ENCODE measurements around the gene ECI1.

Gene ECI1

GRCh38 chr16:2237493-2238149, 13.8 kb downstream of the ECI1 start:
- no peaks in the 10 kb centered on the region for H3K27me3 ChIP-seq (ENCODE audit: low read depth)
- in situ Hi-C loops (cut with MboI; ENCODE audit: low sequenced_read_pairs), result no loop called here
- H3K4me3 ChIP-seq, result no peak overlapping the region
- H3K36me3 ChIP-seq (replicated peaks), result peaks cover 43% of the 10 kb centered on the region
- no peaks in the 10 kb centered on the region for H3K4me1 ChIP-seq
- no peak for DNase-seq (ENCODE audit: low spot score in 2 of 2)
- H3K9me3 ChIP-seq, result no peaks in the 10 kb centered on the region

DNA sequence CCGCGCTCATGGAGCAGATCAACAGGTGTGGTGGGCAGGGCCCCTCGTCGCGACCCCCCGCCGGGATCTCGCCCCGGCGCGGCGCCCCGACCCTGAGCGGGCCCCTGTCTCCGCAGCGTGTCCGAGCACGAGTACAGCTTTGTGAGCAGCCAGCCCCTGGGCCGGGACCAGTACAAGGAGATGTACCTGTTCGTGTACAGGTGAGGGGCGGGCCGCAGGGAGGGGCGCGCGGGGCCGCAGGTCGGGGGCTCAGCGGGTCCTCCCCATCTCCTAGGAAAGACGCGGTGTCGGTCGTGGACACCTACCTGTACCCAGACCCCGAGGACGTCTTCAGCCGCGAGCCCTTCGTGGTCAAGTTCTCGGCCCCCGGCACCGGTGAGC, 14.3 kb downstream of the ECI1 start:
- H3K9me3 ChIP-seq, result no peaks in the 10 kb centered on the region
- DNase-seq (ENCODE audit: low spot score in 2 of 2), result peak in 1 of 2 experiments; percentile 38
- no peak overlapping the region for H3K4me3 ChIP-seq
- H3K4me1 ChIP-seq, result no peaks in the 10 kb centered on the region
- H3K27me3 ChIP-seq (ENCODE audit: low read depth), result no peaks in the 10 kb centered on the region
- in situ Hi-C loops (cut with MboI; ENCODE audit: low sequenced_read_pairs), result no loop called here
- H3K36me3 ChIP-seq (replicated peaks), result peaks cover 42% of the 10 kb centered on the region

GRCh38 chr16:2236337-2237101, 14.9 kb downstream of the ECI1 start, which contains the start of gene DNASE1L2:
Gene DNASE1L2, plus strand, starts transcription at chr16:2236444. Its CDS starts 373 bp downstream, at chr16:2236817.
- in situ Hi-C loops (cut with MboI; ENCODE audit: low sequenced_read_pairs), result no loop called here
- H3K27me3 ChIP-seq (ENCODE audit: low read depth), result no peaks in the 10 kb centered on the region
- DNase-seq (ENCODE audit: low spot score in 2 of 2), result peak in 1 of 2 experiments; percentile 56
- H3K9me3 ChIP-seq, result no peaks in the 10 kb centered on the region
- H3K36me3 ChIP-seq (replicated peaks), result peaks cover 43% of the 10 kb centered on the region
- H3K4me3 ChIP-seq, result no peak within 1 kb of the TSS
- no peaks in the 10 kb centered on the region for H3K4me1 ChIP-seq

- Histone ChIP-seq H3K27me3 (ENCODE audit: low read depth) (no peaks in the 10 kb centered on the region), H3K36me3 (replicated peaks) (peaks cover 47% of the 10 kb centered on the region), H3K4me3 (no peak overlapping the region), H3K4me1 (no peaks in the 10 kb centered on the region), H3K9me3 (no peaks in the 10 kb centered on the region)
- in situ Hi-C loops (cut with MboI; ENCODE audit: low sequenced_read_pairs), result no loop called here
- no peak for DNase-seq (ENCODE audit: low spot score in 2 of 2)
Measured at GRCh38 chr16:2235695-2236336, 15.6 kb downstream of the ECI1 start.

DNA sequence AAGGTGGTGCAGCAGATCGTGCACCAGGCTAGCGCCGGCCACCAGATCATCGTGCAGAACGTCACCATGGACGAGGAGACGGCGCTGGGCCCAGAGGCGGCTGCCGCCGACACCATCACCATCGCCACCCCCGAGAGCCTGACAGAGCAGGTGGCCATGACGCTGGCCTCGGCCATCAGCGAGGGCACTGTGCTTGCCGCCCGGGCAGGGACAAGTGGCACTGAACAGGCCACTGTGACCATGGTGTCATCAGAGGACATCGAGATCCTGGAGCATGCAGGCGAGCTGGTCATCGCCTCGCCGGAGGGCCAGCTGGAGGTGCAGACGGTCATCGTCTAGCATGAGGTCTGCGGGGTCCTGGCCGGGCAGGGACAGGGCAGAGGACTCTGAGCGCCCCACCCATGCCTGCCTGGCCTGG, 16.1 kb downstream of the ECI1 start:
- H3K9me3 ChIP-seq, result no peaks in the 10 kb centered on the region
- H3K4me3 ChIP-seq, result no peak overlapping the region
- peaks cover 47% of the 10 kb centered on the region for H3K36me3 ChIP-seq (replicated peaks)
- in situ Hi-C loops (cut with MboI; ENCODE audit: low sequenced_read_pairs), result no loop called here
- no peak for DNase-seq (ENCODE audit: low spot score in 2 of 2)
- no peaks in the 10 kb centered on the region for H3K4me1 ChIP-seq
- no peaks in the 10 kb centered on the region for H3K27me3 ChIP-seq (ENCODE audit: low read depth)

DNA sequence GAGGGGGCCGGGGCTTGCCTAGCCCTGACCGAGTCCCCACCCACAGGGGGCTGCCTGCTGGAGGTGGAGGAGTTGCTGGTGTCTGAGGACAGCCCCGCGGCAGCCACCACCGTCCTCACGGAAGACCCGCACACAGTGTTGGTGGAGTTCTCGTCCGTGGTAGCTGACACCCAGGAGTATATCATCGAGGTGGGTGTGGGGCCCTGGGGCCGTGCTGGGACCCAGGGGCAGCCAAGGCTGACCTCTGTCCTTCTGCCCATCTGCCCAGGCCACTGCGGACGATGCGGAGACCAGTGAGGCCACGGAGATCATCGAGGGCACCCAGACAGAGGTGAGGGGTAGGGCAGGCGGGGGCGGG, 16.6 kb downstream of the ECI1 start:
- no peak overlapping the region for H3K4me3 ChIP-seq
- peaks cover 48% of the 10 kb centered on the region for H3K36me3 ChIP-seq (replicated peaks)
- no peaks in the 10 kb centered on the region for H3K27me3 ChIP-seq (ENCODE audit: low read depth)
- in situ Hi-C loops (cut with MboI; ENCODE audit: low sequenced_read_pairs), result no loop called here
- H3K9me3 ChIP-seq, result no peaks in the 10 kb centered on the region
- no peak for DNase-seq (ENCODE audit: low spot score in 2 of 2)
- H3K4me1 ChIP-seq, result no peaks in the 10 kb centered on the region

DNA sequence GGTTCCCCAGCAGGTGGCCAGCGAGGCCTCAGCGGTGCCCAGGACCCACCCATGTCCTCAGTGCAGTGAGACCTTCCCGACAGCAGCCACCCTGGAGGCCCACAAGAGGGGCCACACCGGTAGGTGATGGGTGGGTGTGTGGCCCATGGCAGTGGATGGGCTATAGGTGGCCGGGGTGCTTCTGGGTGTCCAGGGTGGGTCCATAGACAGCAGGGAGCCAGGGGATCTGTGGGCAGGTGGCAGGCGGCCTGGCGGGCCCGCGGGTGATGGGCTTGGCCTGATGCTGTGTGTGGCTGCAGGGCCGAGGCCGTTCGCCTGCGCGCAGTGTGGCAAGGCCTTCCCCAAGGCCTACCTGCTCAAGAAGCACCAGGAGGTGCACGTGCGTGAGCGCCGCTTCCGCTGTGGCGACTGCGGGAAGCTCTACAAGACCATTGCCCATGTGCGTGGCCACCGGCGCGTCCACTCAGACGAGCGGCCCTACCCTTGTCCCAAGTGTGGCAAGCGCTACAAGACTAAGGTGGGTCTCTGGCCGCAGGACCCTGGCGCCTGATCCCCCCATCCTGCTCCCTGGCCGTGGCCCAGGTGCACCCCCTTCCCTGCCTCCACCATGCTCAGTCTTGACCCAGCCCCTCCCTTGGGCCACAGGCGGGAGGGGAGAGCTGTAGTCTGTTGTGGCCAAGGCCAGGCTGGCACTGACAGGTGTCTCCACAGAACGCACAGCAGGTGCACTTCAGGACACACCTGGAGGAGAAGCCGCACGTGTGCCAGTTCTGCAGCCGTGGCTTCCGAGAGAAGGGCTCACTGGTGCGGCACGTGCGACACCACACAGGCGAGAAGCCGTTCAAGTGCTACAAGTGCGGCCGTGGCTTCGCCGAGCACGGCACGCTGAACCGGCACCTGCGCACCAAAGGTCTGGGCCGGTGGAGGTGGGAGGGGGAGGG, 17.2 kb downstream of the ECI1 start:
- Histone ChIP-seq H3K4me3 (no peak overlapping the region), H3K27me3 (ENCODE audit: low read depth) (no peaks in the 10 kb centered on the region), H3K4me1 (no peaks in the 10 kb centered on the region), H3K9me3 (no peaks in the 10 kb centered on the region), H3K36me3 (replicated peaks) (peaks cover 49% of the 10 kb centered on the region)
- in situ Hi-C loops (cut with MboI; ENCODE audit: low sequenced_read_pairs), result no loop called here
- DNase-seq (ENCODE audit: low spot score in 2 of 2), result no peak

DNA sequence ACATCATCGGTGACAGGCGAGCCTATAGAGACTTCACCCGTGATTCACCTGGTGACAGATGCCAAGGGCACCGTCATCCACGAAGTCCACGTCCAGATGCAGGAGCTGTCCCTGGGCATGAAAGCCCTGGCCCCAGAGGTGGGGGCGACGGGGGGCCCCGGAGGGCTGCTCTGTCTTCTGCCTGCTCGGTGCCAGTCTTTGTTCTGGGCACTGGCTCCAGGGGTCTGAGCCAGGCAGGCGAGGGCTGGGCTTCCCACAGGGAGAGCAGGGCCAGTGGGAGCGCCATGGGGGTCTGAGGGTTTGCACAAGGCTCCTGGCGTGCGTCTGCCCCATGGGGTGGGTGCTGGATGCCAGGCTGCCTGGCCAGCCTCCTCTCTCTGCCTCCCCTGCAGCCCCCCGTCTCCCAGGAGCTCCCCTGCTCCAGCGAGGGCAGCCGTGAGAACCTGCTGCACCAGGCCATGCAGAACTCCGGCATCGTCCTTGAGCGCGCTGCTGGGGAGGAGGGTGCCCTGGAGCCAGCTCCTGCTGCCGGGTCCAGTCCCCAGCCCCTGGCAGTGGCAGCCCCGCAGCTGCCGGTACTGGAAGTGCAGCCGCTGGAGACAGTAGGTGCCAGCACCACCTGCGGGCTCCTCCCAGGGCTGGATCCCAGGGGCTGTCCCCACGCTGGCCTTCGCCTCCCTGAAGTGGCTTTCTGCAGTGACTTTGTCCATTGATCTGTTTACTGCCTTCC, 18.2 kb downstream of the ECI1 start:
- in situ Hi-C loops (cut with MboI; ENCODE audit: low sequenced_read_pairs), result no loop called here
- Histone ChIP-seq H3K36me3 (replicated peaks) (peaks cover 59% of the 10 kb centered on the region), H3K4me3 (no peak overlapping the region), H3K4me1 (no peaks in the 10 kb centered on the region), H3K27me3 (ENCODE audit: low read depth) (no peaks in the 10 kb centered on the region), H3K9me3 (no peaks in the 10 kb centered on the region)
- DNase-seq (ENCODE audit: low spot score in 2 of 2), result no peak

GRCh38 chr16:2232094-2232990, 19.0 kb downstream of the ECI1 start:
- no peaks in the 10 kb centered on the region for H3K9me3 ChIP-seq
- H3K4me1 ChIP-seq, result no peaks in the 10 kb centered on the region
- no peak for DNase-seq (ENCODE audit: low spot score in 2 of 2)
- in situ Hi-C loops (cut with MboI; ENCODE audit: low sequenced_read_pairs), result no loop called here
- H3K4me3 ChIP-seq, result no peak overlapping the region
- H3K36me3 ChIP-seq (replicated peaks), result peaks cover 63% of the 10 kb centered on the region
- H3K27me3 ChIP-seq (ENCODE audit: low read depth), result no peaks in the 10 kb centered on the region

DNA sequence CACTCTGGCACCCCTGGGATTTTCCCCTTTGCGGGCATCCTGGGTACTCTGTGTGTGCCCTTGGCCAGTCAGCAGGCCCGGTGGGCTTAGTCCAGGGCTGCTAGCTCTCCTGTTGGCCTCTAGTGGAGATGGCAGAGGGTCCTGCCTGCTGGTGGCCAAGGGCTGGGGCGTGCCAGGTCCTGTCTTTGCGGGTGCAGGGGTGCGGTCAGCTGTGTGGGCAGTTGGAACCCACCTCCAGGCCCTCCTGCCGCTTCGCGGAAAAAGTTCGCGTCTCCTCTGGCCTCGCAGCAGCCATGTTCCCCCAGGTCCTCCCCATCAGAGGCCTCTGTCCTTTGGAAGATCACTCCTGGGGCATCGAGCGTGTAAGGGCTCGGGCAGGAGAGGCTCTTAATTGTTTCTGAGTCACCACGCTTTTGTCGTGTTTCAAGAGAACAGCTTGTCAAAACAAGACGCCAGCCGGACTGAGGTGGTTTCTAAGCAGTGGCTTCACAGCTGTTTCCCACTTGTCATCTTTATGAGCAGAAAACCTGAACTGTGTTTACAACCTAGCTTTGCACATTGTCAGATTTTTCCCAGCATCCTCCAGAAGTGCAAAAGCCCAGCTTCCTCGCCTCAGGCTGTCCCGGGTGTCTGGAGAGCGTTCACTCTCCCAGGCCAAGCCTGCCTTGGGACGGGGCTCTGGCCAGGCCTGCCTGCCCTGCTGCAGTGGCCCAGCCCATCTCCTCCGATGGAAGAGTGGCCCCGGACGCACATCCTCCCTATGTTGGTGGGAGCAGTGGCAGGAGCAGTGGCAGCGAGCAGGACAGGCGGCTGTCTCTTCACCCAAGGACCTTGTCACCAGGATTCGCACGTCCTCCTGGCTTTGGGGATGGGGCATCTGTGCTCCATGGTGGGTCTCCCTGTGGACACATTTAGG, 20.1 kb downstream of the ECI1 start:
- in situ Hi-C loops (cut with MboI; ENCODE audit: low sequenced_read_pairs), result no loop called here
- Histone ChIP-seq H3K4me3 (no peak overlapping the region), H3K27me3 (ENCODE audit: low read depth) (no peaks in the 10 kb centered on the region), H3K4me1 (no peaks in the 10 kb centered on the region), H3K9me3 (no peaks in the 10 kb centered on the region), H3K36me3 (replicated peaks) (peaks cover 65% of the 10 kb centered on the region)
- no peak for DNase-seq (ENCODE audit: low spot score in 2 of 2)

DNA sequence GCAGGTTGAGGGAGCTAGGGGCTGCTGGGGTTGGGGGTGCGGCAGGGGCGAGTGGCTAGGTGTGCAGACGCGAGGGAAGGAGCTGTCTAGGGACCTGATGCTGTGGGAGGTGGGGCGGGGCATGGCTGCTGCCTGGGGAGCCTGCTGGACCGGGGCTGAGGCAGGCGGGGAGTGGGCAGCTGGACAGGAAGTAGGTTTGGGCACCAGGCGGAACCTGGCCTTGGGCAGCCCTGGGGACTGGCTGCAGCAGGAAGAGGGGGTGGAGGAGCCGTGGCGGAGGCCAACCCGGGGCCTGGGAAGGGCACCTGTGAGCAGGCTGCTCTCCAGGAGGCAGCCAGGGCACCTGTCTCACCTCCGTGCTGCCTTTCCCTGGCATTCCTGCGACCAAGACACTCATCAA, 21.0 kb downstream of the ECI1 start:
- peaks cover 66% of the 10 kb centered on the region for H3K36me3 ChIP-seq (replicated peaks)
- H3K27me3 ChIP-seq (ENCODE audit: low read depth), result no peaks in the 10 kb centered on the region
- H3K4me1 ChIP-seq, result no peaks in the 10 kb centered on the region
- H3K4me3 ChIP-seq, result no peak overlapping the region
- no peaks in the 10 kb centered on the region for H3K9me3 ChIP-seq
- in situ Hi-C loops (cut with MboI; ENCODE audit: low sequenced_read_pairs), result no loop called here
- DNase-seq (ENCODE audit: low spot score in 2 of 2), result no peak

Data from HAP-1 (cell line).